ENCODE results near the gene OCSTAMP.

DNA sequence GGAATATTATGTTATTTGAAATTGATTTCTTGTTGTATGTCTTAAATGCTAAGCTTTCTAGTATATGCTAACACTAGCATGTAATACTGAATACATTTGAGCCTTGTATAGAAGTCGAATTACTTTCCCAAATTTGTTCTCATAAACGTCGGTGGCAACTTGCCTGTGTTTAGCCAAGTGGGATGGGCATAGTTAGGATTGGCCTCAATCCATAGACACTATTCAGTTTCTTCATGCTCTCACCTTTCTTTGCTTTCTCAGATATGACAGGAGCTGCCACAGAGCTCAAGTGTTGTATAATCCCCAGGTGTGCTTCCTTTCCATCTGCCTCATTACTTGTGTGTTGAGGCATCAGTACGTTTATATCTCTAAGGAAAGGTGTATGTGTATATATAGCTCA lies 56.4 kb downstream of the OCSTAMP start:
- no peak for TF ChIP-seq CTCF (IDR thresholded peaks at IDR 0.05; ENCODE audit: low read length)
- no peak for TF ChIP-seq EZH2phosphoT487 (IDR thresholded peaks at IDR 0.05; ENCODE audit: low read length)

Data from MM.1S (cell line).